GM04503 (cell line): ENCODE data around the gene ACSM2B.
"Not testable (repeated sequence)": the region's sequence is repeated elsewhere in the genome, so short reads cannot be mapped to it uniquely, and the experiment has no call there.

Source experiments
- DNase-seq: peaks from one replicate; pipeline ENCODE4 v3.0.0-alpha.2; 2012; ENCODE audit warnings: low read depth

The ACSM2B gene

GRCh38 chr16:20595068-20595467, 18.9 kb upstream of the ACSM2B start:
- not testable (repeated sequence) for DNase-seq

- DNase-seq: not testable (repeated sequence)
These were observed 16.6 kb upstream of the ACSM2B start for GRCh38 chr16:20592780-20593179.

GRCh38 chr16:20589486-20589885, 13.3 kb upstream of the ACSM2B start:
- not testable (repeated sequence) for DNase-seq

- DNase-seq: not testable (repeated sequence)
These were observed 11.5 kb upstream of the ACSM2B start for GRCh38 chr16:20587645-20588074.

- not testable (repeated sequence) for DNase-seq
These were observed 10.5 kb upstream of the ACSM2B start for GRCh38 chr16:20586716-20587115.

- DNase-seq: not testable (repeated sequence)
These were observed 9.9 kb upstream of the ACSM2B start for GRCh38 chr16:20586112-20586511.

- not testable (repeated sequence) for DNase-seq
These were observed 4.5 kb upstream of the ACSM2B start for GRCh38 chr16:20580487-20581259.

GRCh38 chr16:20578091-20578490, 1.9 kb upstream of the ACSM2B start:
- DNase-seq: not testable (repeated sequence)

GRCh38 chr16:20569117-20569651, 7.0 kb downstream of the ACSM2B start:
- DNase-seq: not testable (repeated sequence)

- no peak for DNase-seq
These were observed 7.8 kb downstream of the ACSM2B start for GRCh38 chr16:20568404-20568803.

- no peak for DNase-seq
These were observed 9.3 kb downstream of the ACSM2B start for GRCh38 chr16:20566864-20567263.

- DNase-seq: not testable (repeated sequence)
These were observed 10.8 kb downstream of the ACSM2B start for GRCh38 chr16:20565334-20565733.

GRCh38 chr16:20564218-20564617, 11.9 kb downstream of the ACSM2B start:
- DNase-seq: not testable (repeated sequence)

GRCh38 chr16:20555628-20556027, 20.5 kb downstream of the ACSM2B start:
- not testable (repeated sequence) for DNase-seq

- not testable (repeated sequence) for DNase-seq
These were observed 21.5 kb downstream of the ACSM2B start for GRCh38 chr16:20554689-20555088.

GRCh38 chr16:20553493-20553892, 22.7 kb downstream of the ACSM2B start:
- not testable (repeated sequence) for DNase-seq

- DNase-seq: not testable (repeated sequence)
These were observed 29.2 kb downstream of the ACSM2B start for GRCh38 chr16:20546951-20547350.

GRCh38 chr16:20546278-20546853, 29.8 kb downstream of the ACSM2B start:
- not testable (repeated sequence) for DNase-seq

- not testable (repeated sequence) for DNase-seq
These were observed 35.4 kb downstream of the ACSM2B start for GRCh38 chr16:20540603-20541316.

GRCh38 chr16:20538687-20539086, 37.5 kb downstream of the ACSM2B start:
- DNase-seq: no peak

GRCh38 chr16:20538181-20538580, 38.0 kb downstream of the ACSM2B start:
- DNase-seq: no peak

- DNase-seq: not testable (repeated sequence)
These were observed 39.5 kb downstream of the ACSM2B start for GRCh38 chr16:20536669-20537068.
